ENCODE results near the gene TUT4. TPM values are rescaled to one million over a fixed set of nuclear protein-coding genes. Genes with fewer than 3 reads are reported as not detected.

The TUT4 gene
- total and polyA plus RNA-seq, 2 of the 4 experiments (the other 2 are of a cell fraction) = 10.9 to 40.0 TPM

DNA sequence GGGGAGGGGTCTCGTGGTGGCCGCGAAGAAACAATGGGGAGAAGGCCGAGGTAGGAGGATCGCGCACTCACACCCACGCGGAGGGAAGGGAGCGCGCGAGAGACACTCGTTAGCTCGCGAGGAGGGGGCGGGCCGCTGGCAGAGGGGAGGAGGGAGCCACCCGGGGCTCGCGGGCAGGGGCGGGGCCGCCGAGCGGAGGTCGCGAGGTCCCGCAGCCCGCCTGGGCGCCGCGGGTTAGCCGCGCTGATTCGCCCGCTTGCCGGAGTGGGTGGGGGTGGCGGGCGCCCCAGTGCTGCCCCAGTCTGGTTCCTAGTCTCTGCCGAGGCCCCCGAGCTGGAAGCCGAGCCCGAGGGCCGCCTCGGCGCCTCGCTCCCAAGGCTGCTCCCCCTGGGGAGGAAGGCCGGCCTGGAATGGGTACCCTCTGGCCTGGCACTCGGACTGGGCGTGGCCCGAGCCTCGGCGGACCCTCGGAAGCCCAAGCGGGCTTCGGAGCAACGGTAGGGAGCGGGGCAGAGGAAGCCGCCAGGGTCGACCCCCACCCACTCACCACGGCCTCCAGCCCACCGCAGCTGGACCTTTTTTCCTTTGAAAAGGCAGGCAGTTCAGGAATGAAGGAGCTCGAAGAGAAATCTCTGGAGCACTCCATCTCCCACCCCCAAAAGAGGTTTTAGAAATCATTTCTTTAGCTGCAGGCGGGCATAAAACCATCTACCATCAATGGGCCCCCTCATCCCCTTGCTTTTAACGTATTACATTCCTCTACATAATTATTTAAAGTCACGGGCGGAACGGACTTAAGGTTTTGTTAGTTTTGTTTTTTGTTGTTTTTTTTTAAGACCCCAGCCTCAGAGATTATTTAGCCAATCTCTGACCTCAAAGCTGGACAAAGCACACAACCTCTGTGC, 722 bp upstream of the TUT4 start:
- H4K5ac ChIP-seq (ENCODE audit: low read depth, low read length) = peak overlapping the region; percentile 38
- DNase-seq = peak; percentile 86
- H3K4me3 ChIP-seq (ENCODE audit: insufficient read depth, low read depth, low read length) = peak overlapping the region; percentile 91
- H3K9me1 ChIP-seq (ENCODE audit: insufficient read depth, low read length) = 0 out of 2 replicates have a peak, but pooled peaks cover 3% of the 10 kb centered on the region
- H2BK20ac ChIP-seq (ENCODE audit: low read depth, low read length) = no peak overlapping the region
- TF ChIP-seq, protein P1, sequence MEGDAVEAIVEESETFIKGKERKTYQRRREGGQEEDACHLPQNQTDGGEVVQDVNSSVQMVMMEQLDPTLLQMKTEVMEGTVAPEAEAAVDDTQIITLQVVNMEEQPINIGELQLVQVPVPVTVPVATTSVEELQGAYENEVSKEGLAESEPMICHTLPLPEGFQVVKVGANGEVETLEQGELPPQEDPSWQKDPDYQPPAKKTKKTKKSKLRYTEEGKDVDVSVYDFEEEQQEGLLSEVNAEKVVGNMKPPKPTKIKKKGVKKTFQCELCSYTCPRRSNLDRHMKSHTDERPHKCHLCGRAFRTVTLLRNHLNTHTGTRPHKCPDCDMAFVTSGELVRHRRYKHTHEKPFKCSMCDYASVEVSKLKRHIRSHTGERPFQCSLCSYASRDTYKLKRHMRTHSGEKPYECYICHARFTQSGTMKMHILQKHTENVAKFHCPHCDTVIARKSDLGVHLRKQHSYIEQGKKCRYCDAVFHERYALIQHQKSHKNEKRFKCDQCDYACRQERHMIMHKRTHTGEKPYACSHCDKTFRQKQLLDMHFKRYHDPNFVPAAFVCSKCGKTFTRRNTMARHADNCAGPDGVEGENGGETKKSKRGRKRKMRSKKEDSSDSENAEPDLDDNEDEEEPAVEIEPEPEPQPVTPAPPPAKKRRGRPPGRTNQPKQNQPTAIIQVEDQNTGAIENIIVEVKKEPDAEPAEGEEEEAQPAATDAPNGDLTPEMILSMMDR (conservative IDR thresholded peaks at IDR 0.05; ENCODE audit: low read depth, low read length) = no peak
- TF ChIP-seq POLR2A (IDR thresholded peaks at IDR 0.05; ENCODE audit: low read depth, low read length) = peak; percentile 62
- TF ChIP-seq MAZ (IDR thresholded peaks at IDR 0.05; ENCODE audit: borderline replicate concordance, low read depth, low read length) = peak; percentile 59; the same call in 1 of the 2 replicates
- peak; percentile 93 for ATAC-seq (ENCODE audit: low read depth)
- peak overlapping the region; percentile 80 for H3K9ac ChIP-seq (ENCODE audit: low read depth, low read length)
- peak overlapping the region; percentile 82 for H2AK5ac ChIP-seq (ENCODE audit: low read depth, low read length)
- H3K4ac ChIP-seq (ENCODE audit: low read depth, low read length) = peak overlapping the region; percentile 86
- peak overlapping the region; percentile 78 for H3K14ac ChIP-seq (replicated peaks; ENCODE audit: low read depth, low read length)
- H3K4me1 ChIP-seq (ENCODE audit: control insufficient read depth, insufficient read depth, low read length) = peaks cover 4% of the 10 kb centered on the region
- peak overlapping the region; percentile 81 for H3K27ac ChIP-seq (ENCODE audit: insufficient read depth, low read length)
- peak overlapping the region; percentile 30; the same call in 1 of the 2 replicates for H3K18ac ChIP-seq (ENCODE audit: low read depth, low read length)
- no TSS peak for BruUV-seq (replicated peaks)
- no peaks in the 10 kb centered on the region for H3K9me3 ChIP-seq (ENCODE audit: control insufficient read depth, insufficient read depth, low read length)
- 1% methylated on average over 24 of the region's 66 CpGs; no CpG with 5 or more reads in 1 of the 2 experiments for WGBS, 2 experiments (ENCODE audit: extremely low coverage in 2 of 2, insufficient read length in 1 of 2)
- peak overlapping the region; percentile 84 to 92 for H4K8ac ChIP-seq (ENCODE audit: low read depth in 2 of 2, low read length in 2 of 2)
- H4K20me1 ChIP-seq (ENCODE audit: insufficient read depth, low read length) = peaks cover 31% of the 10 kb centered on the region
- peak overlapping the region; percentile 69 for H3K4me2 ChIP-seq (ENCODE audit: low read depth, low read length)
- dilution Hi-C loops (cut with HindIII; ENCODE audit: low sequenced_read_pairs, unreplicated experiment) = no loop called here
- H2AK9ac ChIP-seq (replicated peaks; ENCODE audit: low read depth, low read length, poor library complexity) = peak overlapping the region; percentile 97
- in situ Hi-C loops (cut with MboI; ENCODE audit: low sequenced_read_pairs) = no loop called here
- H3K56ac ChIP-seq (ENCODE audit: extremely low read depth, insufficient read depth, low read length) = peak overlapping the region; percentile 86
- peaks cover 8 to 44% of the 10 kb centered on the region in 2 experiments; a peak in 2 of 4 replicates for H3K79me1 ChIP-seq (ENCODE audit: low read depth in 1 of 2, low read length in 2 of 2)
- no peaks in the 10 kb centered on the region for H3K36me3 ChIP-seq (ENCODE audit: control insufficient read depth, insufficient read depth, low read length)
- H2BK5ac ChIP-seq (ENCODE audit: low read depth, low read length, poor library complexity, severe bottlenecking) = peak overlapping the region; percentile 85
- peak overlapping the region; percentile 72 for H4K91ac ChIP-seq (ENCODE audit: insufficient read depth, low read depth, low read length)
- CTCF ChIA-PET = interaction anchor here (0.6 to 0.7 kb wide), 4 partner anchors 33 to 619 kb away, joined by 3 to 5 read pairs (median 4); no protein-coding TSS in a partner anchor
- POLR2A ChIA-PET (ENCODE audit: unreplicated experiment) = interaction anchor here (0.5 to 0.6 kb wide), 2 partner anchors 40 to 68 kb away, joined by 4 to 15 read pairs; no protein-coding TSS in a partner anchor
- intact Hi-C loops (cut with micrococcal nuclease) = loop anchor here (2.0 kb wide), 1 partner anchor 21 kb away; no protein-coding TSS in a partner anchor
- H2BK120ac ChIP-seq (ENCODE audit: low read depth, low read length) = peak overlapping the region; percentile 64
- peak overlapping the region; percentile 0; the same call in 1 of the 3 replicates for H2BK15ac ChIP-seq (ENCODE audit: low read depth, low read length)
- H3K27me3 ChIP-seq (ENCODE audit: control insufficient read depth, insufficient read depth, low read length) = no peaks in the 10 kb centered on the region
- peak overlapping the region; percentile 63 for H3K23ac ChIP-seq (ENCODE audit: low read depth, low read length)
- peak overlapping the region; percentile 99 for H2AFZ ChIP-seq (replicated peaks; ENCODE audit: low read length, poor library complexity)
